NCI-H146 (cell line): Measurements from ENCODE around the gene EFNB3.
A peak's percentile ranks its signal among the peaks of the same experiment; 100 is the strongest.

Experiments
- DNase-seq: peaks from one replicate; lab custom pipeline; 2025; lab: John Stamatoyannopoulos, UW

The EFNB3 gene

DNA sequence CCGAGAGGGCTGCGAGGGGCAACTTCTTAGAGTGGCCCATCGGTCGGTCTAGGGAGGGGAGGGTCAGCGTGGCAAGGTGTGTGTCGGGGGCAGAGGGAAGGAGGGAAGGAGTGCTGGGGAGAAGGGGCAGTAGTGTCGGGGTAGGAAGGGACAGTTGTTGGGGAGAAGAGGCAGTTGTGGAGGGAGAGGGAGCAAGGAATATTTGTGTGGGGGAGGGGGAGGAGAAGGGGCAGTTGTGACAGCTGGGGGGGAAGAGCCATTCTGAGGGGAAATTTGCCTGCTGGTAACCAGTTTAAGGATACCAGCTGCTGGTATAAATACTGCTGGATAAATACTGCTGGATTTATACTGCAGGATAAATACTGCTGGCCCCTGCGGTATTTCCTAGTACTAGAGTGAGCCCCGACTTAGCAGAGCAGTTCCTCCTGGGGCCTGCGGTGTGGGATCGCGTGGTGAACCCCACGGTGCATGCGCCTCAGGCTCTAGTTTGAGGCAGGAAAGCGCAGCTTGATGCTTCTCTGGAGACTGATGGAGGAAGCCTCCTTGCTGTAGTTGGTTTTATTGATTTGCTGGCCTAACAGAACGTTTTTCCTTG is 12.9 kb downstream of the EFNB3 start:
- peak; percentile 32 for DNase-seq

DNA sequence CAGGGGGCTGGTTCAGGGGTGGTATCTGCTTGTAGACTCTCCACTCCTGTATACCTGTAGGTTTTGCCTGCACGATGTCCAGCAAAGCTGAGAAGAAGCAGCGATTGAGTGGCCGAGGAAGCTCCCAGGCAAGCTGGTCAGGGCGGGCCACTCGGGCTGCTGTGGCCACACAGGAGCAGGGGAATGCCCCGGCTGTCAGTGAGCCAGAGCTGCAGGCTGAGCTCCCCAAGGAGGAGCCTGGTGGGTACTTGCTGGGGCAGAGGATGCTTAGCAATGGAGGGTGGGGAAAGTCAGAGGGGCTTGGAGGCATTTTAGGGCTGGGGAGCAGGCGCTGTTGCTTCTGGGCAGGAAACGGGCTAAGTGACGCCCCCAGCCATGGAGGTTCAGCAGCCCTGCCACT is 14.7 kb downstream of the EFNB3 start:
- DNase-seq = no peak

DNA sequence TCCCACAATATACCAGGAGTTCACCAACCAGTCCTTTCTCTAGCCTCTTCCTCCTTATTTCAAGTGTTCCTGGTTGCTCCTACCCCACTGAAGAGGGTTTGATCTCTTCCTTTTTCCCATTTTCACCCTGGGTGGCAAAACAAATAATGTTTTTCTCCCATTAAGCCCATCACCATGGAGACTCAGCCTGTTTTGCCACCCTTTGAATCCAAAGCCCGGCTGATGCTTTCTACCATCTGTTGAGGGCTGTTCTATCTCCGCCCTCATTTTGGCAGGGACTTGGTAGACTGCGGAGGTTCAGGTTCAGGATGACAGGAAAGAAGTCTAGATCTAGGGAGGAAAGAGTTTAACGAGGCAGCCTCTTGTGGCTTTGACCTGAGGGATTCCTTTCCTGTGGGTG is 15.1 kb downstream of the EFNB3 start:
- DNase-seq = peak; percentile 43

DNA sequence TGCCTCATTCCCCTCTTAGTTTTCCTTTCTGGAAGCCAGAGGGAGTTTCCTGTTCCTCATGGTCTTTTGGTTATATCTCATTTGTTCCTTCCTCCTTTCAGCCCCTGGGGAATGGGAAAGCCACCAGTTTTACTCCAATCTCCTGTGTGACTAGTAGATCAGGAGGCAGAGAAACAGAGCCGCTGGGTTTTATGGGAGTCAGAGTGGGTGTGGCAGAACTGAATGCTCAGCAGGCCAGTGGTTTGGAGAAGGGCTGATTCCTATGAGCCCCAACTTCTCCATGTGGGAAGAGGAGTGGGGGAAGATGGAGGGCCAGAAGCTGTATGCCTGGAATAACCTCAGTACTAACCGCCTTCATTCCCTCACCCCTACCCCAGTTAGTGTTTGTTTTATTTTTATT is 16.6 kb downstream of the EFNB3 start:
- DNase-seq = no peak

DNA sequence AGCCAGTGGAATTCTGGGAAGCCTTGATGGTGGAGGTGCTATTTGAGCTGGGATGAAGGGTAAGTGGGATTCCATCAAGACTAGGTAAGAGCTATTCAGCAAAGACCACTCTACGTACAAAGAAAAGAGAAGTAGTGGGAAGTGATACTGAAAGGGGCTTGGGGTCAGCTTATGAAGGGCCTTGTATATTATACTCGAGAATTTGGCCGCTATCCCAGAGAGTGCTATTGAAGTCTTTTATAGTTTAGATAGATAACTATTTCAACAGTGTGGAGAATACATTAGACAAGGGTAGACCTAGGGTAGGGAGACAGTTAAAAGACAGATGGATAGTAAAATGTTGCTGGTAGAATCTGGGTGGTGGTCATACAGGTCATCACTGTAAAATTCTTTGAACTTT is 22.9 kb downstream of the EFNB3 start:
- no peak for DNase-seq

DNA sequence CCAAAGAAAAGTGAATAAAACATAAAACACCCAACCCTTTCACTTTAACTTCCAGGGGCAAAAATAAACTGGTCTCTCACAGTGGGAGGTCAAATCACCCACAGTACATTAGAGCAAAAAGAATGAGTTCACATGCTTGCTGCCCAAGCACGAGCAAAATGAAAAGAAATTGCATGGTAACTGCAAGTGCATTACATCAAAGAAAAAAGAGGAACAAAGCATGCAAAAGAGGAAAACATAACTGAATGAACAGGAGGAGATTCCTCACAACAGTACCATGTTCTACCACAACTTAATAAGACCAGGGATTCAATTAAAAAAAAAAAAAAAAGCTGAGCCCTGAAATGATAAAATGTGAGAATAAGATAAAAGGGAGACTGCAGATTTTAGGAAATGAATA is 24.8 kb downstream of the EFNB3 start:
- DNase-seq = peak; percentile 45

DNA sequence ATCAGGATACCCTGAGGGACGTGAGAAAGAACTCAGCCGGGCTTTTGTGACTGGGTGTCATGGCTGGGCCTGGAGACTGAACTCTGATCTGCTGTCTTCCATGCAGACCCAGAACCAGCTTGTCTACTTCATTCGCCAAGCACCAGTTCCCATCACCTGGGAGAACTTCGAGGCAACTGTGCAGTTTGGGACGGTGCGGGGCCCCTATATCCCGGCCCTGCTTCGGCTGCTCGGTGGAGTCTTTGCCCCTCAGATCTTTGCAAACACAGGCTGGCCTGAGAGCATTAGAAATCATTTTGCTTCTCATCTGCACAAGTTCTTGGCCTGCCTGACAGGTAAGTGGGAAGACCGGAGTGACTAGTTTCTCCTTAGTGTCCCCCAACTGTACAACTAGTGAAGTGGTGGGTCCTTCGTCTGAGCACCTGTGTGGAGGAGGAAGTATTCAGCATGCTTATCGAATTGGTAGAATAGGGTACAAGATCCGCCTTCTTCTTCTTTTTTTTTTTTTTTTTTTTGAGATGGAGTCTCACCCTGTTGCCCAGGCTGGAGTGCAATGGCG is 28.1 kb downstream of the EFNB3 start:
- no peak for DNase-seq

DNA sequence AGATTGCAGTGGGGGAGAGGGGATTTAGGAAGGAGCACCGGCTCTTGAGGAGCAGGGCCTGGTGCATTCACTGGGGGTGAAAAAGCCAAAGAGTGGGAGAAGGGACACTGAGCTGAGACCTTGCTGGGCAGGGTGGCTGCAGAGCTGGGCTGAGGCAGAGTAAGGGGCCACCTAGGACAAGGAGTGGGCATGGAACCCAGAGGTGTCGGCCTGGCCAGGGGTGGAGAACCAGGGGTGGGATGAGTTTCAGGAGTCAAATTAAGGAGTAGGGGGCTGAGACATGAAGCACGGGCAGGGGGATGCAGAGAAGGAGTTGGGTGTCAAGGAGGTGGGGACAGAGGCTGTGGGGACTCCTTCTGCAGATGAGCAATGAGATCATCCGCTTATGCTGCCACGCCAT is 32.6 kb downstream of the EFNB3 start:
- DNase-seq = no peak

DNA sequence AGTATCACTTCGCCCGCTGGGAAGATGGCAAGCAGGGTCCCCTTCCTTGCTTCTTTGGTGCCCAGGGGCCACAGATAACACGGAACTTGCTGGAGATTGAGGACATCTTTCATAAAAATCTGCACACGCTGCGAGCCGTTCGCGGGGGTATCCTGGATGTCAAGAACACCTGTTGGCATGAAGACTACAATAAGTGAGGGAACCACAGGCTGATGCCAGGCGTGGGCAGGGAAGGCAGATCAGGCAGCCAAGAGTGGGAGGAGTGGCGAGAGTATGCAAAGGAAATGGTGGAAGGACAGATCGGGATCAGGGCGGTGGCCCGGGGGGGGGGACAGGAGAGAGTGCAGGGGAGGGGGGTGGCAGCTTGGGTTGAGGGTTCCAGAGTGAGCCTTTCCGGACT is 34.7 kb downstream of the EFNB3 start:
- no peak for DNase-seq

DNA sequence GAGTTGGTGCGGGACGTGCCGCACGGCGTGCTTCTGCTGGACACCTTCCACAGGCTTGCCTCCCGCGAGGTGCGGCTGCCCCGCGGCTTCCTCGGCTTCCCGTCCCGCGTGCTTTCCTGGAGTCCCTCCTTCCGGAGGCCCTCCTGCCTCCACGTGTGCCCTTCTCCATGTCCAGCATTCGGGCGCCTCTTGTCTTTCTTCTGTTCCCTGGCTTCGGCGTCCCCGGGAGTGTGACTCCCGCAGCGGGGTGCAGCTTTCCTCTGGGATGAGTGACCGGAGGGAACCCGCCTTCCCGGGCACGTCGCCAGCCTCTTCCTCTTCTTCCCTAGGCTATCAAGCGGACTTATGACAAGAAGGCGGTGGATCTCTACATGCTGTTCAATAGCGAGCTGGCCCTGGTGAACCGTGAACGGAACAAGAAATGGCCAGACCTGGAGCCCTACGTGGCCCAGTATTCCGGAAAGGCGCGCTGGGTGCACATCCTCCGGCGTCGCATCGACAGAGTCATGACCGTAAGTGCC is 35.5 kb downstream of the EFNB3 start:
- peak; percentile 37 for DNase-seq

DNA sequence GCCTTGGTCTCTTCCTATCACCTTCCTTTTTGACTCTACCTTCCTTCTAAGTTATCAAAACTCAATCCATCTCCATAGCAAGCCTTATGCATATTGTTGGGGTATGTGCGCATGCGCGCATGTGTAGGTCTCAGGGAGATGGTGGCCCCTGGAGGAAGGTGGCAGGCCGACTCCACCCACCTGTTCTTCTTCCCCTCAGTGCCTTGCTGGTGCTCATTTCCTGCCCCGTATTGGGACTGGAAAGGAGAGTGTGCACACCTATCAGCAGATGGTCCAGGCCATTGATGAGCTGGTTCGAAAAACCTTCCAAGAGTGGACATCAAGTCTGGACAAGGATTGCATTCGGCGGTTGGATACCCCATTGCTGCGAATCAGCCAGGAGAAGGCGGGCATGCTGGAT is 37.7 kb downstream of the EFNB3 start:
- no peak for DNase-seq

DNA sequence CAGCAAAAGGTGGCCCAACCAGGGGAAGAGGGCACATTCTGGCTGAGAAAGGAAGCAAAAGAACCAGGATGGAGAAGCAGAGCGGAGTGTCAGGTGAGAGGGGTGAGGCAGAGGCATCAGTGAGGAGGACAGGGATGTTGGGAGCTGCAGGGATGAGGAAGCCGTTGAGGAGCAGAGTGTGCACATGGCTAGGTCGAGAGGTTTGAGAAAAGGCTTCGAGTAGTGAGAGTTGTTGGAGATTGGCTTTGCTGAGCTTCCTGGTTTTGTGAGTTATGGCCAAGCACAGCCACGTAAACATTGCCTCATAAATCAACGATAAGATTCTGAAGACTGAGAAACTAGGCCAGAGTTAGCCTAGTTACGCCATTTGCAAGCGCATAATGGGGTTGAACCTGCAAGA is 39.4 kb downstream of the EFNB3 start:
- DNase-seq = no peak

DNA sequence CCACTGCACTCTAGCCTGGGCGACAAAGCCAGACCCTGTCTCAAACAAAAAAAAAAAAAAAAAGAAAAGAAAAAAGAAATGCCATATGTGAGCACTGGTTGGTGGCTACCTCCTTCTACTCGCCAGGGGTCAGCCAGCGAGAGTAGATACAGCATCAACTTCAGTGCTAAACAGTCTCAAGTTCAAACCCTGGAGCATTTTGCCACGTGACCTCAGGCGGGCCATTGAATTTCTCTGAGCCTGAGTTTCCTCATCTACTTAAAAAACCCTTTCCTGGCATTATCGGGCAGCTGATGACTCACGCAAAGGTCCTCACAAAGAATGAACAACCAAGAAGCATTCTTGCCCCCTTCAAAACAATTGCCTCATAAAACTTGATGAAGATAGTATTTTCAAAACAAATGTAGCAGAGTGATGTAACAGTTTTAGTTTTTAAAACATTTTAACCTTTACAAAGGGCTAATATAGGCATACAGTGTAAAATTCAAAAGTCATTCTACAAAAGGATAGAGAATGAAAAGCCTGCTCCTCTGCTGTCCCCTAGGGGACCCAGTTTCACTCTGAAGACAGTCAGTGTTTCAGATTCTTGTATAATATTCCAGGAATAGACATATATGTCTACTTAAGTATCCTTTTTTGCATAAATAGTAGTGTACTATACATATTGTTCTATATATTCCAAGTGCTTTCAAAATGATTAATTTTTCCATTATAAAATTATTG is 40.9 kb downstream of the EFNB3 start:
- DNase-seq = no peak

DNA sequence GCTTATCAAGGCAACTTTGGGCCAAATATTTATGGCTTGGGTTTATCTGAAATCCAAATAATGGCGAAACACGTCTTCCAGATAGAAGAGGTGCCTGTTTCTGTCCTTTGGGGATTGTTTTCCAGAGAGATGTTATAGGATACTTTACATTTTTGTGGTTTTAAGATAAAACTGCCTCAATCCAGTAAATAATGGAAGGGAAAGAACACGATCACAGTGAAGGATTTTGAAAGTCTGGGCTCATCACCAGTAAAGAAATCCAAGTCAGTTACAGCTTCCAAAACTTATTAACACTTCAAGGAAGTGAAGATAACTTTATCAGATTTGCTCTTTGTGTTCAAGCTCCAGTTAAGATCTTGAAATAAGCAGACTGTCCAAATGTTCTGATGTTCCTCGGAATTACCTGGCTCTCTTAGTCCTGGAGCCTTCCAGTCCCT is 42.7 kb downstream of the EFNB3 start:
- no peak for DNase-seq

DNA sequence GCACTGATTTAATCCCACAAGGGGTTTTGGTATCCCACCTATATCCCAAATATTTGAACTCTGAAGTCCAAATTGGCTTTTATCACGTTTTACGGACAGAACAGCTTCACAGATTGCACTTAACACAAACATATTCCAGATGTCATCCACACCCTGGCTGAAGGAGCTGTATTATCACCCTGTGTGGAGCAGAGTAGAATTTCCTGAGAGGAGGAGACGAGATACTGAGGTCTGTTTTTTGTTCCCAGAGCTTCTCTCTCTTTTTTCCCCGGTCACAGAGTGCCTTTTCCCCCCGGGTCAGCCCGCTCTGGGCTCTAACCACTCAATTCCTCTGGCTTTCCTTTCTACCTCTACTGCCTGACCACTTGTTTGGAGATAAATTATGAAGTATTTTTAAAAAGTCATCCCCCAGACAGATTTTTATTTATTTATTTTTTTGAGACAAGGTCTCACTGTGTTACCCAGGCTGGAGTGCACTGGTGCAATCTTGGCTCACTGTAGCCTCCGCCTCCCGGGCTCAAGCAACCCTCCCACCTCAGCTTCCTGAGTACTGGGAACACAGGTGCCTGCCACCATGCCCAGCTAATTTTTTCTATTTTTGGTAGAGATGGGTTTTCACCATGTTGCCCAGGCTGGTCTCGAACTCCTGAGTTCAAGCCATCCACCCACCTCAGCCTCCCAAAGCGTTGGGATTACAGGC is 43.2 kb downstream of the EFNB3 start:
- DNase-seq = no peak

DNA sequence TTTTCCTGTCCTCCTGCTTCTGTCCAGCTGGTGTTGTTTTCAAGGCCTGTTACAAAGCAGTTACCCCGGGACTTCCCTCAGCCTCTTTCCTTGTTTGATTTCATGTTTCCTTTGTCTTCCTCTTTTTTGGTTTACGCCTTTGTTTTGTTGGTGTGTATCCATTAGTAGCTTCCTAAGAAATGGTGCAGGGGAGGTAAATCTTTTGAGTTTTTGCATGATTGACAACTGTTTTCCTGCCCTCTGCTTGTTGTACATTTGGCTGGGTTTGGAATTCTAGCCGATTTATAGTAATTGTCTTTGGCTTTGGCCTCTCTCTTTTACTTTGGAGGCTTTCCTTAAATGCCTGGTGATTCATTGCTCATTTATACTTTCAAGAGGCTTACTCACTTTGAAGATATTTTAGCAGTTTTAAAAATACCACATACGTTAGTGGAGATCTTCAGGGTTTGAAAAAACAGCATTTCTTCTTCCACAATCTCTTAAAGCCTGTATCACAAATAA is 45.4 kb downstream of the EFNB3 start:
- DNase-seq = no peak

DNA sequence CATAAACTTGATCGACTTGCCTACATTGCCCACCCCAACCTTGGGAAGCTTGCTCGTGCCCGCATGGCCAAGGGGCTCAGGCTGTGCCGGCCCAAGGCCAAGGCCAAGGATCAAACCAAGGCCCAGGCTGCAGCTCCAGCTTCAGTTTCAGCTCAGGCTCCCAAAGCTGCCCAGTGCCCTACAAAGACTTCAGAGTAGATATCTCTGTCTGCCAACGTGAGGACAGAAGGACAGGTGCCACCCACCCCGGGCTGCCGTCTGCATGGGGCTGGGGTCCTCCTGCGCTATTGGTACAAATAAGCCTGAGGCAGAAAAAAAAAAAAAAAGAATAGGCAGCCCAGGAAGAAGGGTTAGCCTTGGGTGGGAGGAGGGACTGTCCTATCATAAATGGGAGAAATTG is 49.7 kb downstream of the EFNB3 start:
- no peak for DNase-seq

DNA sequence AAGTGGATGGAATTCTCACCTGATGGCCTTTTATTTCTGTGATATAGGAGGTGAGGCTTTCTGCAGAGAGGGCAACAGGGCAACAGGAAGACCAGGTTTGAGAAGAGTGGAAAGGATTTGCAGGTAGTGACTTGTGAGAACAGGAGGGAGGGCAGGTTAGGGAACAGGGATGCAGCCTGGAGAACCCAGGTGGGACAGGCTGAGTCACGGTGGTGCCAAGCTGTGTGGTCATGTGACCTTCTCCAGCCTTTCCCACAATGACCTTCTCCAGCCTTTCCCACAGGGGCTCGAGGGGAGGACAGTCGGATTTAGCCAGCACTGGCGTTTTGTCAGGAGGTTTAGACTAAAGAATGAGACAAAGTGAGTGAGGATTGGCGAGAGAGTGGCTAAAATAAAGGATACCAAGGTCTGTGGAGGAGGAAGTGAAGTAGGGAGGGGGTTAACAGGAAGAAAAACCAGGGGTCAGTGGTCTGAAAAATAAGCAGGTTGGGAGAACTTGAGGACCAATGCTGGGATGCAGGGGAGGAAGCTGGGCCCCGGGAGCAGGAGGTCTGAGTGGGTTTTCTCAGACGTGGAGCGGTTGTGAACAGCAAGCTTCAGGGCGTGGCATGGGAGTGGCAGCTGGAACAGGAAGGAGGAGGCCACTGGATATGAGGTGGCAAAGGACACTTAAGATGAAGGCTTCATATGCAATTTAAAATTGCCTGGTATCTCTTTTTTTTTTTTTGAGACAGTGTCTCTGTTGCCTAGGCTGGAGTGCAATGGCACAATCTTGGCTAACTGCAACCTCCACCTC is 50.3 kb downstream of the EFNB3 start:
- no peak for DNase-seq

DNA sequence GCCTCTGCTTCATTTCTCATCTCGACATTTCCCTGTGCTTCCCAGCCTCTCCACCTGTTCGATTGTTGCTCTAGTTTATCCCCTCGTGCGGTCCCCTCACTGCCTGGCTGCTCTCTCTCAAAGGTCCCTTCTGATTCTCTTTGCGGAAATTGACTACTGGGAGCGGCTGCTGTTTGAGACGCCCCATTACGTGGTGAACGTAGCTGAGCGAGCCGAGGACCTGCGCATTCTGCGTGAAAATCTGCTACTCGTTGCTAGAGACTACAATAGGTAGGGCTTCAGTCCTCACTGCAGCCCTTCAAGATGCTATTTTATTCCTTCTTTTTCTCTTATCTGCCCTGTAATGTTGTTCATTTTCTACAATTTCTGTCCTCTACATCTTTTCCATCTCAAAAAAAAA is 52.0 kb downstream of the EFNB3 start:
- DNase-seq = no peak
